ENCODE results near the gene DAAM1. TPM values are rescaled to one million over a fixed set of nuclear protein-coding genes. Genes with fewer than 3 reads are reported as not detected.

Gene DAAM1
- total and polyA plus RNA-seq, 7 donors = 5.7 to 37.1 (median 8.9) TPM

- H3K4me1 ChIP-seq = peaks cover 25% of the 10 kb centered on the region
- H3K4me3 ChIP-seq = no peak overlapping the region
- no peaks in the 10 kb centered on the region for H3K27me3 ChIP-seq (ENCODE audit: insufficient read depth in 3 of 3, low read length in 2 of 3)
- peaks cover 0 to 23% of the 10 kb centered on the region in 2 donors for H3K36me3 ChIP-seq (ENCODE audit: insufficient read depth in 1 of 2, low read depth in 1 of 2)
- ATAC-seq = no peak
- peak overlapping the region; percentile 1 for H3K27ac ChIP-seq
- 51 to 53% (median 52%) methylated on average over 5 of the region's 5 CpGs for WGBS, 3 donors
- DNase-seq = no peak
- intact Hi-C loops (cut with DNase I) = no loop called here
- no peaks in the 10 kb centered on the region for H3K9me3 ChIP-seq
- no peak for TF ChIP-seq CTCF (IDR thresholded peaks at IDR 0.05)
Observed at GRCh38 chr14:59363531-59364226, 175.2 kb downstream of the DAAM1 start.

DNA sequence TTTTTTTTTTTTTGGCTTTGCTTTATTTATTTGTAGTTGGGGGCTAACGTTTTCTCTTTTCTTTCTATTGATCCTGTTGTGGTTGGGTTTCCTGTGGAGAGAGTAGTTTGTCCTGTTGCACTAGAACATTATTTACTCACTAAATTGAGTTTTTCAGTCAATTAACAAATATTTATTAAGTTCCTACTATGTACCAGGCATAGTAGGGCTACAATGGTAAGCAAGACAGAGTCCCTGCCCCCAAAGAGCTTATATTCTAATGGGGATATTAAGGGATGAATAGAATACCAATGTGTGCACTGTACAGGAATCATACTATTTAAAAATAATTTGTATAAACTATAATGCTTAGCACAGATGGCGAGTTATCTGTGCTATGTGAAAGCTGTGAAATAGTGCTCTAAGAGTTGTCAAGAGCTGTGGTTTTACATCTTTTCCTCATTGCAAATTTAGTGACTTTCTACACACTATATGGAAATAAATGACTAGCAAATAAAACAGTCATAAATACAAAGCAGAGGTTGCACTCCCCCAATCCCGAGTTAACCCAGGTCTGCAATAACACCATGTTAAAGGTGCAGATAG lies 181.8 kb downstream of the DAAM1 start:
- ATAC-seq (no peak), DNase-seq (no peak)
- Histone ChIP-seq H3K36me3 (ENCODE audit: insufficient read depth in 1 of 2, low read depth in 1 of 2) (peaks cover 0 to 19% of the 10 kb centered on the region in 2 donors), H3K27ac (no peak overlapping the region), H3K4me1 (peaks cover 11% of the 10 kb centered on the region), H3K9me3 (no peaks in the 10 kb centered on the region), H3K27me3 (ENCODE audit: insufficient read depth in 3 of 3, low read length in 2 of 3) (no peaks in the 10 kb centered on the region), H3K4me3 (no peak overlapping the region)
- no peak for TF ChIP-seq CTCF (IDR thresholded peaks at IDR 0.05)
- intact Hi-C loops (cut with DNase I) = no loop called here
- 84 to 92% (median 87%) methylated on average over 3 of the region's 3 CpGs for WGBS, 3 donors

DNA sequence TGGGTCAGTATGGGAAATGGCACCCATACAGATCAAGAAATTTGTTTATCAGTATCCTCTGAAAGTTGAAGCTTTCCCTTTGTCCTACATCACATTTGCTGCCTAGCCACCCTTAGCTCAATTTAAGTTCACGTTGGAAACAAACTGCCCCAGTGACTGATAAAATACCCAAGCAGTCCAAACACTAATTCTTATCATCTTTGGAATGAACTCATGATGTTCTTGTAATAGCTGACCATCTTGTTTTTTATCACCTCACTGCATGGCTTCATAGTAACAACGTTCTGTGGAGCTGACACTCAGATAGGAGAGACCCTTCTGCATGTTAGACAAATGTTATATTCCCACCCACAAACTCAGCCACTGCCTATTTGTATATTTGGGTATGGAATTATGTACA lies 183.3 kb downstream of the DAAM1 start:
- DNase-seq (no peak), ATAC-seq (no peak)
- H3K4me1 ChIP-seq = peaks cover 11% of the 10 kb centered on the region
- WGBS, 3 donors = 45 to 75% (median 68%) methylated on average over 2 of the region's 2 CpGs
- H3K4me3 ChIP-seq = no peak overlapping the region
- no peak overlapping the region for H3K27ac ChIP-seq
- TF ChIP-seq CTCF (IDR thresholded peaks at IDR 0.05) = no peak
- intact Hi-C loops (cut with DNase I) = no loop called here
- no peaks in the 10 kb centered on the region for H3K9me3 ChIP-seq
- no peaks in the 10 kb centered on the region for H3K27me3 ChIP-seq (ENCODE audit: insufficient read depth in 3 of 3, low read length in 2 of 3)
- peaks cover 0 to 19% of the 10 kb centered on the region in 2 donors for H3K36me3 ChIP-seq (ENCODE audit: insufficient read depth in 1 of 2, low read depth in 1 of 2)

DNA sequence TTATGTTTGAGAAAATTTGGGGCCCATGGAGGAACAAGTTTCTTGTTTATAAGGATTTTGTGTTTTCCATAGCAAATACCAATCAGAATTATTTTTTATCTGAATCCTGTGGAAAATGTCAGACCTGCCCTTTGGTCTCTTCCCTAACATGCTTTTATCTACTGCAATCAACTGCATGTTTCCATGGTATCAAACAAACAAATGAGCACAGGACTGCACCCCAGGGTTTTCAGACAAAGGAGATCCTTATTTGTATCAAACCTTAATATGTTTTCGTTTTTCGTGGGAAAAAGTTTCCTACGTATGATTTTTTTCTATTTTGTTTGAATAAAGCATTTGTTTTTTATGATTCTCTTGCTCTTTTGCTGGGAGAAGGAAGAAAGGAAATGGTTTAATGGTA lies 185.6 kb downstream of the DAAM1 start:
- 61 to 75% (median 66%) methylated on average over 3 of the region's 3 CpGs for WGBS, 3 donors
- intact Hi-C loops (cut with DNase I) = no loop called here
- peaks cover 11% of the 10 kb centered on the region for H3K4me1 ChIP-seq
- DNase-seq (no peak), ATAC-seq (no peak)
- H3K9me3 ChIP-seq = no peaks in the 10 kb centered on the region
- H3K27me3 ChIP-seq (ENCODE audit: insufficient read depth in 3 of 3, low read length in 2 of 3) = no peaks in the 10 kb centered on the region
- no peak overlapping the region for H3K4me3 ChIP-seq
- H3K27ac ChIP-seq = no peak overlapping the region
- no peak for TF ChIP-seq CTCF (IDR thresholded peaks at IDR 0.05)
- H3K36me3 ChIP-seq (ENCODE audit: insufficient read depth in 1 of 2, low read depth in 1 of 2) = peaks cover 0 to 2% of the 10 kb centered on the region in 2 donors
